Thyroid gland (tissue), 4 donors: ENCODE data around the gene PCBP4. TPM values are rescaled to one million over a fixed set of nuclear protein-coding genes. Genes with fewer than 3 reads are reported as not detected.

Experiments
- DNase-seq, 2 donors: peaks; one replicate each; pipeline ENCODE4 v3.0.0-alpha.2; 2019
- H3K27ac ChIP-seq, 3 donors: fragments of 200-600 bp; sonication (generic); 1 replicate in 2 of 3; 2 replicates in 1 of 3; pipeline ENCODE4 v1.5.1; 2016 to 2019; ENCODE audit warnings: mild to moderate bottlenecking in 1 of 3, moderate library complexity in 1 of 3
- H3K27me3 ChIP-seq: fragments of 200-600 bp; sonication (generic); one replicate; pipeline ENCODE4 v1.5.1; 2019
- H3K36me3 ChIP-seq, 2 donors: fragments of 200-600 bp; sonication (generic); one replicate each; pipeline ENCODE4 v1.5.1; 2016 to 2019
- H3K4me1 ChIP-seq, 2 donors: fragments of 200-600 bp; sonication (generic); one replicate each; pipeline ENCODE4 v1.5.1; 2017 to 2019
- H3K4me3 ChIP-seq, 3 donors: fragments of 200-600 bp; sonication (generic); replicated peaks in 1 of 3; 1 replicate in 2 of 3; 2 replicates in 1 of 3; pipeline ENCODE4 v1.5.1; 2016; ENCODE audit warnings: mild to moderate bottlenecking in 1 of 3
- H3K9me3 ChIP-seq: fragments of 200-600 bp; sonication (generic); one replicate; pipeline ENCODE4 v1.5.1; 2017
- POLR2A ChIP-seq, 2 donors: fragments of 450-650 bp; IDR thresholded peaks; one replicate each; pipeline ENCODE4 v1.6.1; 2017; ENCODE audit warnings: antibody characterized with exemption in 2 of 2, mild to moderate bottlenecking in 2 of 2, moderate library complexity in 1 of 2
- WGBS, 2 donors: methylation state at CpG; one replicate each; pipeline ENCODE4 v1.1.5; 2017; 5-methylcytosine and 5-hydroxymethylcytosine counted together
- intact Hi-C: fragments of 100-400 bp; cut with DNase I; formaldehyde crosslinking; loops from one replicate; pipeline ENCODE4 v1.15.1; 2023
- total RNA-seq, 4 donors: library from RNA; depleted of rRNA; stranded (reverse); fragments of >200 nt; gene quantifications; one replicate each; pipeline ENCODE4 v1.2.3, GENCODE V29; 2016
- TF ChIP-seq, protein P1 (sequence below), 6 experiments: fragments of 200-600 bp in 3 of 6; fragments of 450-650 bp in 3 of 6; sonication (generic) in 3 of 6; IDR thresholded peaks; one replicate each; pipeline ENCODE4 v1.5.1; 2016 to 2019; ENCODE audit warnings: antibody characterized with exemption in 6 of 6, mild to moderate bottlenecking in 2 of 6, inconsistent platforms in 1 of 6, moderate library complexity in 1 of 6

The PCBP4 gene
- total RNA-seq, 4 donors from 2014 or later, result 22.2 to 66.2 (median 41.1) TPM

- no peaks in the 10 kb centered on the region for H3K4me1 ChIP-seq
- H3K27ac ChIP-seq, result no peak overlapping the region
- no peak for DNase-seq
- TF ChIP-seq, protein P1, sequence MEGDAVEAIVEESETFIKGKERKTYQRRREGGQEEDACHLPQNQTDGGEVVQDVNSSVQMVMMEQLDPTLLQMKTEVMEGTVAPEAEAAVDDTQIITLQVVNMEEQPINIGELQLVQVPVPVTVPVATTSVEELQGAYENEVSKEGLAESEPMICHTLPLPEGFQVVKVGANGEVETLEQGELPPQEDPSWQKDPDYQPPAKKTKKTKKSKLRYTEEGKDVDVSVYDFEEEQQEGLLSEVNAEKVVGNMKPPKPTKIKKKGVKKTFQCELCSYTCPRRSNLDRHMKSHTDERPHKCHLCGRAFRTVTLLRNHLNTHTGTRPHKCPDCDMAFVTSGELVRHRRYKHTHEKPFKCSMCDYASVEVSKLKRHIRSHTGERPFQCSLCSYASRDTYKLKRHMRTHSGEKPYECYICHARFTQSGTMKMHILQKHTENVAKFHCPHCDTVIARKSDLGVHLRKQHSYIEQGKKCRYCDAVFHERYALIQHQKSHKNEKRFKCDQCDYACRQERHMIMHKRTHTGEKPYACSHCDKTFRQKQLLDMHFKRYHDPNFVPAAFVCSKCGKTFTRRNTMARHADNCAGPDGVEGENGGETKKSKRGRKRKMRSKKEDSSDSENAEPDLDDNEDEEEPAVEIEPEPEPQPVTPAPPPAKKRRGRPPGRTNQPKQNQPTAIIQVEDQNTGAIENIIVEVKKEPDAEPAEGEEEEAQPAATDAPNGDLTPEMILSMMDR (IDR thresholded peaks at IDR 0.05), result no peak
- no peak for TF ChIP-seq POLR2A (IDR thresholded peaks at IDR 0.05)
- H3K9me3 ChIP-seq, result no peaks in the 10 kb centered on the region
- no peaks in the 10 kb centered on the region for H3K36me3 ChIP-seq
- no peaks in the 10 kb centered on the region for H3K27me3 ChIP-seq
- WGBS, 2 donors, result 66 to 72% methylated on average over 2 to 6 of the region's 7 CpGs
- no peak overlapping the region for H3K4me3 ChIP-seq
- intact Hi-C loops, result no loop called here
Observed at GRCh38 chr3:52012699-52013098, 45.4 kb upstream of the PCBP4 start.

DNA sequence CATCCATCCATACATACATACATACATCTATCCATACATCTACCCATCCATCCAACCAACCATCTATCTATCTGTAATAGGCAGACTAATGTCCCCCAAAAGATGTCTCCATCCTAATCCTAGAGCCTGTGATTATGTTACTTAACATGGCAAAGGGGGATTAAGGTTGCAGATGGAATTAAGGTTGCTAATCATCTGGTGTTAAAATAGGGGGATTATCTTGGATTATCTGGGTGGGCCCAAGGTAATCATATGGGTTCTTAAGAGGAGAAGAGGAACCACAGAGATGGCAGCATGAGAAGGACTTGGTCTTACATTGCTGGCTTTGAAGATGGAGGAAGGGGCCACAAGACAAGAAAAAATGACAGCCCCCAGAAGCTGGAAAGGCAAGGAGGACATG, 43.2 kb upstream of the PCBP4 start:
- DNase-seq, result no peak
- intact Hi-C loops, result no loop called here
- H3K9me3 ChIP-seq, result no peaks in the 10 kb centered on the region

GRCh38 chr3:52007291-52007690, 40.0 kb upstream of the PCBP4 start:
- peaks cover 6 to 19% of the 10 kb centered on the region in 2 donors for H3K4me1 ChIP-seq
- no peak overlapping the region for H3K4me3 ChIP-seq
- no peaks in the 10 kb centered on the region for H3K9me3 ChIP-seq
- H3K27me3 ChIP-seq, result no peaks in the 10 kb centered on the region
- no peak for TF ChIP-seq POLR2A (IDR thresholded peaks at IDR 0.05)
- TF ChIP-seq, protein P1 (IDR thresholded peaks at IDR 0.05), result no peak
- WGBS, 2 donors, result 74 to 88% methylated on average over 4 of the region's 4 CpGs
- H3K27ac ChIP-seq, result no peak overlapping the region
- no peaks in the 10 kb centered on the region for H3K36me3 ChIP-seq
- DNase-seq, result no peak
- intact Hi-C loops, result no loop called here

More for the DNA sequence above, 43.2 kb upstream of the PCBP4 start:
- no peak for TF ChIP-seq POLR2A (IDR thresholded peaks at IDR 0.05)
- TF ChIP-seq, protein P1 (IDR thresholded peaks at IDR 0.05), result no peak
- Histone ChIP-seq H3K4me1 (peaks cover 3 to 11% of the 10 kb centered on the region in 2 donors), H3K4me3 (no peak overlapping the region), H3K27ac (no peak overlapping the region), H3K27me3 (no peaks in the 10 kb centered on the region), H3K36me3 (no peaks in the 10 kb centered on the region)

DNA sequence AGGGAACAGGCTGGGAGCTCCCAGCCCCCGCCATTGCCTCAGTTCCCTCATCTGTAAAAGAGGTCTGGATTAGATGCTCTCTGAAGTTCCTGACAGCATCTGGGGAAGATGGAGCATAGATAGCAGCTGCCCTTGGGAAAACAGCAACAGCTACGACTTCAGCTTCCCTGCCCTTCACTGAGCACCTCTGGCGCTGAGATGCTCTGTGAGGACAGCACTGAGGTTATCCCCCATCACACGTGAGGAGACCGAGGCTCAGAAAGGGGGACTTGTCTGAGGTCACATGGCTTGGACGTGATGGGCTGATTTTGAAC, 39.5 kb upstream of the PCBP4 start:
- TF ChIP-seq POLR2A (IDR thresholded peaks at IDR 0.05), result no peak
- TF ChIP-seq, protein P1 (IDR thresholded peaks at IDR 0.05), result no peak
- Histone ChIP-seq H3K36me3 (no peaks in the 10 kb centered on the region), H3K27ac (no peak overlapping the region), H3K27me3 (no peaks in the 10 kb centered on the region), H3K4me3 (no peak overlapping the region), H3K9me3 (no peaks in the 10 kb centered on the region), H3K4me1 (peaks cover 6 to 19% of the 10 kb centered on the region in 2 donors)
- WGBS, 2 donors, result 84 to 95% methylated on average over 4 to 6 of the region's 6 CpGs
- intact Hi-C loops, result no loop called here
- DNase-seq, result no peak

DNA sequence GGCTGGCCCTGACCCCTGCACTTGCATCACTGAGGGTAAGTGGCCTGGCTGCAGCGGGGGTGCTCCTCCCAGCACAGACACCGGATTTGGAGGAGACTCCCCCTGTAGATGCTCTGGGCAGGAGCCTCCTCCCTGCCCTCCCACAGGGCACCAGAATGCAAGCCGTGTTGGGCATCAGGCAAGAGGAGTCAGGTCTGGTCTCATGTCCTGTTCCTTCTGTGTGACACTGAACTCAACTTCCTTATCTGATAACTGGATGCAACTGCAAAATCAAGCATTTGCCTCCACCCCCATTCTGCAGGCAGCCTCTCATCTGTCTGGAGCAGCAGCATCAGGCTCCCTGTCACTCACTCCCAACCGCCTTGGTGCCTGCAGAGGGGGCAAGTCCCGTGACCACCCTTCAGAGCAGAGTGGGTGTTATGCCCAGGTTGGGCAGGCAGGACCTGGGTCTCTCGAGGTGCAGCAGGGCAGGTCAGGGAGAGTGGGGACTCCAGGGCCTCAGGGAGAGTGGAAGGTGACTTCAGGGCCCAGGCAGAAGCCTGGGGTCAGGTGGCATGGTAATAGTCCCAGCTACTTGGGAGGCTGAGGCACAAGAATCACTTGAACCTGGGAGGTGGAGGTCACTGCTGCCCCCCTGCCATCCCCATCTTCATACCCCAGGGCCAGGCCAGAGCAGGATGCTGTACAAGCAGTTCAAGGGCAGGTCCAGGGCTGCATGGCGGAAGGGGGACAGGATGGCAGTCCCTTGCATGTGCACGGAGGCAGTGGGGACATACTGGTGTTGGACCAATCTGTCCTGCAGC, 39.0 kb upstream of the PCBP4 start:
- 55 to 56% methylated on average over 4 to 8 of the region's 8 CpGs for WGBS, 2 donors
- intact Hi-C loops, result no loop called here
- no peak overlapping the region for H3K4me3 ChIP-seq

More for the DNA sequence above, 39.0 kb upstream of the PCBP4 start:
- DNase-seq, result no peak
- no peaks in the 10 kb centered on the region for H3K36me3 ChIP-seq
- H3K9me3 ChIP-seq, result no peaks in the 10 kb centered on the region
- no peak for TF ChIP-seq POLR2A (IDR thresholded peaks at IDR 0.05)
- TF ChIP-seq, protein P1 (IDR thresholded peaks at IDR 0.05), result no peak
- no peak overlapping the region for H3K27ac ChIP-seq
- H3K27me3 ChIP-seq, result no peaks in the 10 kb centered on the region
- H3K4me1 ChIP-seq, result peaks cover 6 to 22% of the 10 kb centered on the region in 2 donors
